ENCODE results near the gene TIPRL.
A peak's percentile ranks its signal among the peaks of the same experiment; 100 is the strongest.
"Not testable (repeated sequence)": the region's sequence is repeated elsewhere in the genome, so short reads cannot be mapped to it uniquely, and the experiment has no call there.

The TIPRL gene

GRCh38 chr1:168159979-168160378 is 18.8 kb upstream of the TIPRL start:
- DNase-seq = no peak

- no peak for DNase-seq
Observed at GRCh38 chr1:168161459-168161858, 17.3 kb upstream of the TIPRL start.

GRCh38 chr1:168163670-168164069 is 15.1 kb upstream of the TIPRL start:
- no peak for DNase-seq

GRCh38 chr1:168164771-168165170 is 14.0 kb upstream of the TIPRL start:
- DNase-seq = no peak

GRCh38 chr1:168167806-168168205 is 11.0 kb upstream of the TIPRL start:
- no peak for DNase-seq

- no peak for DNase-seq
Observed at GRCh38 chr1:168170564-168171508, 7.9 kb upstream of the TIPRL start.

- DNase-seq = no peak
Observed at GRCh38 chr1:168172250-168172915, 6.4 kb upstream of the TIPRL start.

GRCh38 chr1:168178227-168178637 is 530 bp upstream of the TIPRL start:
- DNase-seq = no peak

- DNase-seq = peak; percentile 21
Observed at GRCh38 chr1:168179438-168180147, 831 bp downstream of the TIPRL start.

- no peak for DNase-seq
Observed at GRCh38 chr1:168180148-168180524, 1.4 kb downstream of the TIPRL start.

- not testable (repeated sequence) for DNase-seq
Observed at GRCh38 chr1:168181063-168181720, 2.4 kb downstream of the TIPRL start.

GRCh38 chr1:168187177-168187576 is 8.4 kb downstream of the TIPRL start:
- no peak for DNase-seq

- no peak for DNase-seq
Observed at GRCh38 chr1:168190403-168190802, 11.6 kb downstream of the TIPRL start.

- DNase-seq = no peak
Observed at GRCh38 chr1:168195199-168196135, 16.7 kb downstream of the TIPRL start.

GRCh38 chr1:168199056-168199455 is 20.3 kb downstream of the TIPRL start:
- no peak for DNase-seq

GRCh38 chr1:168202941-168203654 is 24.3 kb downstream of the TIPRL start:
- DNase-seq = no peak

GRCh38 chr1:168206111-168206510 is 27.3 kb downstream of the TIPRL start:
- no peak for DNase-seq

GRCh38 chr1:168207673-168208072 is 28.9 kb downstream of the TIPRL start:
- not testable (repeated sequence) for DNase-seq

GRCh38 chr1:168210312-168210711 is 31.6 kb downstream of the TIPRL start:
- DNase-seq = no peak

GRCh38 chr1:168213349-168213748 is 34.6 kb downstream of the TIPRL start:
- DNase-seq = no peak

- no peak for DNase-seq
Observed at GRCh38 chr1:168216171-168216570, 37.4 kb downstream of the TIPRL start.
